NCI-H2081 treated with DMSO at 0.1 percent for 48 hours (cell line): ENCODE data around the gene PTPRG.
"Not testable (repeated sequence)": the region's sequence is repeated elsewhere in the genome, so short reads cannot be mapped to it uniquely, and the experiment has no call there.

Experiments used
- DNase-seq: peaks from one replicate; lab custom pipeline; 2025; lab: John Stamatoyannopoulos, UW

PTPRG gene

DNA sequence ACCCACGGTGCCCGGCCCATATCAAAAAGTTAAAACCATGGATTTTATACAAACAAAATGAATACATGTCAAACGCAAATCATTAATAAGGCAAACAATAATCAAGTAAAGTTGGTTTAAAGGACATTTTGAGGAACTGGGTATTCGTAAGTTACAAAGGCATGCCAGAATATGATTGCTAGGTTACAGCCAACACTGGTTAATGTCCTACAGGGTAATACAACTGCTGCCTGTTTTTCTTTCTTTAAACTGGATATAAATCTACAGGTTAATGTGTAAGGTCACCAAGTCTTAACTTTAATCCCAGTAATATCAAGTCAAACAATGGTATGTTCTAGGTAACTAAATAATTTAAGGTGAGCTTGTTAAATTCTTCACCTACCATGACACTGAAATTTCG lies 166.1 kb downstream of the PTPRG start:
- no peak for DNase-seq

DNA sequence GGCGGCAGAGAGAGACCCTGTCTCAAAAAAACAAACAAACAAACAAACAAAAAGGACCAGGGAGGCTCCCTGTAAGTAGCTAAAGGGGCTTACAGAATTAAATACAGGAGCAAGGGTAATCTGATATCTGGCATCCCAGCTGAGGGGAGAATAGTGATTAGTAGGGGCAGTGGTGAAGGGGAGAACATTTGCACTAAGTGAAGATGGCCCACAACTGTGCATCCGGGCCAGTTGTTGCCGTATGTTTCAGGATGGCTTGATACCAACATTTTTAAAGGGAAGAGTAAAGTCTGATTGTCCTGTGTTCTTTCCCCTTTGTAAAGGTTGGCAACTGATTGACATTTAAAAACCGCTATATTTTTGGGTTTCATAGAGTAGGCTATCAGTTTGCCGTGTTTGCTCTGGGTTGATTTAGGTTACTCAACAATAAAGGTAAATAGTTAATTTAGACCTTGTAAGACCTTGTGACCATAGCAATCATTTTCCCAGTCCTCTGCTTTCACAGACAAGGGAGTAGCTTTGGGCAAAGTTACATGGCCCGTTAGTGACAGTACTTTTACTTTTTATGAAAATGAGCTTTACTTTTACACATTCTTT lies 167.8 kb downstream of the PTPRG start:
- no peak for DNase-seq

DNA sequence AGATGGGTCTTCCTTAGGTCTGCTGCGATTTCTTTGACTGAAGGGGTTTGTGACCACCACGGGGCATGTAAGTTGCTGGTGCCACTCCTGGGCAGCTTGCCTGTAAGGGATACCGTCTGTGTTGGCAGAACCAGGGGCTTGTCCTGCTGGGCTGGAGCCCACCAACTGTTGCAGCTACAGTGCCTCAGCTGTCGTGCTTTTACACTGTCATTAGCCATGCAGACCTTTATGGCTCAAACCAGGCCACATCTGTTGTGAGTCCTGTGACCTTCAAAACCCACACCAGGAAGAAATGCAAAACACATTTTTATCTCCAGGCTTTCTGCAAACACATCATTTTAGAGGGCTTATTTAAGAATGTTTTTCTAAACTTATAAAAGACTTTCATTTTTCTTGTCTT lies 168.7 kb downstream of the PTPRG start:
- DNase-seq: no peak

DNA sequence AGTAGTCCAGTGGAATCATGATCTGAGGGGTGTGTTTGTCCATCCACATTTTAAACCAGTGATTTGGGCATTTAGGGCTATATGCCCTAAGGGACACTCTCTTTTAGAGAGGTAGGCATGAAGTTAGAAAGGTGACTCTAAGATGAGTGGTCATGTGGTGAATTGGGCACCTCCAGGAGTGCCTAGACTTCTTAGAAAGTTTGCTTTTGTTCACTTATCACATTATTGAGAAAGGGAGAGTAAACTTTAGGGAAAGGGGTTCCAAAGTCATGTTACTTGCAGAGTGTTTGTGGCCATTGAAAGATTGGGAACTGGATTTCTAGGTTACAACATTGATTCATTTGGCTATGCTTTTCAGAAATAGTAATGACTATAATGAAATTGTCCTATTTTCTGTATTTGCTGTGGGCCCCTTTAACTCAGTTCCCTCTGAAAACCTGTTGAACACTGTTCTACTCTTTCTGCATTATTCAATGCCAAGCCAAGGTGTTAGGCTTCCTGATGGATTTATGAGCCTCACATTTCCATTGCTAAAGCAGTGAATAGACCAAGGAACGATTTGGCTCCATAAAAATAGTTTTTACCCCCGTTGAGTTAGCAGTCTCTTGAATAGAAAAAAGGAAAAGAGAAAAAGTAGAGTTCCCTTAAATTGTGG lies 169.3 kb downstream of the PTPRG start:
- DNase-seq: no peak

DNA sequence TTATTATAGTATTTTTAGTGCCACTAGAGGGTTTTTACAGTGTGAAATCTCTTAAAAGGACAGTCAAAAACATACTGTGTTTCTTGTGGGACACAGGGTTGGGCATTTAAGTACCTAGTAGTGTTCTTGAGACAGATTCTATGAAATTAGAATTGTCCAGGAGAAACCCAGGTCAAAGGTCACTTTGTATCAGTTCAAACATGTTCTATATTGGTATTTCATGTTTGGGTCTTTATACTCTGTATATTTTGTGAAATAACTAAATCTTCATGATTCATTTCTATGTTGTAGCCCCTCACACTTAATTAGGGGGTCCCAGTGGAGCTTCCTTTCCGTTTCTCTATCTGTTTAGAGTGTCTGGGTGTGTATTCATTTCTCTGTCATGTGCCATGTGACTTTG lies 171.6 kb downstream of the PTPRG start:
- no peak for DNase-seq

DNA sequence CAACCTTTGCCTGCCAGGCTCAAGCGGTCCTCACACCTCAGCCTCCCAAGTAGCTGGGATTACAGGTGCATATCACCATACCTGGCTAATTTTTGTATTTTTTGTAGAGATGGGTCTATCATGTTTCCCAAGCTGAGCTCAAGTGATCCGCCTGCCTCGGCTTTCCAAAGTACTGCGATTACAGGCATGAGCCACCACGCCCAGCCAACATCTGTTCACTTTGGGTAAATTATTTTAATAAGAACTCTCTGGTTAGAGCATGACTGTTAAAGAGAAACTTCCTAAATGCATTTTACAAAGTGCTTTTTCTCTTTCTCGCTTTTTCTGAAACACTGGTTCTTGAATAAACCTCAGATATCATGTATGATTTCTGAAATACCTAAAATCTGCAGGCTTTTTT lies 172.5 kb downstream of the PTPRG start:
- DNase-seq: no peak

DNA sequence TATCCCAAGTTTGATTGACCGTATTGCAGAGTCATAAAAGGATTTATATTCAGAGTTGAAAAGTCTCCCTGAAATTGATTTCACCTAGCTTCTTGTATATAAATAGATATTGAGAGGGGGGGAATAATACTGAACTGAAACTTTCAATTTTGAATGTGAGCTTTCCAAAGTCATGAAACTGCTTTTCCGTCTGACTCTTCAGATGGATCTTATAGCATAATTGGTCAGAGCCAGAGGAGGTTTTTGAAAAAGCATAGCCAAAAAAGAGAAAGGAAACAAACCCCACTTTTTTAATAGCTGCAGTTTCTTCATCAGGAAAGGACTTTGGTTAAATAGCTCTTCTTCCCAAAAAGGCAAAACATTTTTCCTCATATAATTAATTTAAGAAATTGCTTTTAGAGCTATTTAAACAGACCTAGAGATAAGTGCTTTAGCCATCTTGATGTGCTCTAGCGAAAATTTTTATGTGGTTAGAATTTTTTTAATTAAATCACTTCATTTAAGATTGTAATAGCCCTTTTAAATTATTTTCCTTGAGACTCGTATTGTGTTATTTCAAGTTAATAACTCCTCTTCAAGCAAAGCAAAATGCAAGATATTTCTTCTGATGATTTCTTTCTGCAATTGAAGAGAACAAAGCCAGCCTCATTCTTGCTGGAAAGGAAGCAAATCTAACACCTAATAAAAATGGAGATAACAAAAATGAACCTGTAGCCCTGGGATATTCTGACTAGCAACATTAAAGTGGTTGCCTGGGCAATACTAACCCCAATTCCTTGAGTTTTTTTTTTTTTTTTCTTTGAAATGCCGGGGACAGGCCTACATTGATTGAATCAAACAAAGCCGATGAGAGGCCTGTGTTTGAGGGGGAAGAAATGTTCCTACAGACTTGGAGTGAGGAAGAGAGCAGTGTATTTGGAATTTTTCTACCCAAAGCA lies 173.6 kb downstream of the PTPRG start:
- no peak for DNase-seq

DNA sequence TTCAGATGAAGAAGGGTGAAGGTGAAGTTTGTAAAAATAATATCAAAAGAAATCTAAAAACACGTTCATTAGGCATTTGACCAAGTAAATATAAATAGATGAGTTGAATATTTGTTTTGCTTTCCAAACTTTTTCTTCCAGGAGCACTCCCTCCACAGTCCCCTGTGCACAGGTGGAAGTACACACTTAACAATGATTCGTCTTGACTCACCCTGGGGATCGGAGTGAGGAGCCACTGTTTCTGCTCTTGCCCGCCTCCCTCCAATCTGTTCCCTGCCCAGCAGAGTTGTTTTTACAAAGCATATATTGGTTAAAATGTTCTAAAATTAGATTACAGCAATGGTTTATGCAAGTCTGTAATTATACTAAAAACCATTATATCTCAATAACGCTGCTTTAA lies 175.1 kb downstream of the PTPRG start:
- no peak for DNase-seq

DNA sequence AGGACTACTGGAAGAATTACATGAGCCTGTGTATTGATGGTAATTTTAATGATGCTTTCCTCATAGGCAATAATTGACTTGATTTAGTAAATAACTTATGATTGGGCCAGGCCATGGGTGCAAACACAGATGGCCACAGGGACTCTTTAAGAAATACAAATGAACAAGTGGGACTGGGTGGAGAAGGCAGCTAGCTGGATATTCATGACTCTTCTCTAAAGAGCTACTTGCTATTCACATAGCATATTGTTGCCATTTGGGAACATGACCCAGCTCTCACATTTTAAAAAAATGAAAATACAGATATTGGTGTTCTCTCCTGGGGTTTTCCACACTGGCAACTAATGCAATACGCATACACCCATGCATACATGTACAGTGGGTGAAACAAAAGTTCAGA lies 178.3 kb downstream of the PTPRG start:
- DNase-seq: no peak

DNA sequence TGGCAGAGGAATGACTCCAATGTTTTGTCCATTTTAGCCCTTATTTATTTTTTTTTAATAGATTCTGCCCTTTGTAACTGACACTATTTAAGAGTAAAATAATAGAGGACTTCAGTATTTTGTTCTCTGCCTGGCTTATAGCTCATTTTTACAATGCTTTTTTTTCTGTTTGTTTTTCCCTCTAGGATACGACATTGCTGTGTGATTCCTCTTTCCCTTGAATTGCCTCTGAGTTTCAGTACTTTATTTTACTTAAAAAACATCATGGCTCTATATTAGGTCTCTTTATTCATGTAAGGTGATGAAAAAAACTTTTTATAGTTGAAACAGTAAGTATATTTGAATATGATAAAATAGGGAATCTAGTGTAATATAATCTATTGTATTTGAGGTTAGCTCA lies 179.1 kb downstream of the PTPRG start:
- DNase-seq: no peak

DNA sequence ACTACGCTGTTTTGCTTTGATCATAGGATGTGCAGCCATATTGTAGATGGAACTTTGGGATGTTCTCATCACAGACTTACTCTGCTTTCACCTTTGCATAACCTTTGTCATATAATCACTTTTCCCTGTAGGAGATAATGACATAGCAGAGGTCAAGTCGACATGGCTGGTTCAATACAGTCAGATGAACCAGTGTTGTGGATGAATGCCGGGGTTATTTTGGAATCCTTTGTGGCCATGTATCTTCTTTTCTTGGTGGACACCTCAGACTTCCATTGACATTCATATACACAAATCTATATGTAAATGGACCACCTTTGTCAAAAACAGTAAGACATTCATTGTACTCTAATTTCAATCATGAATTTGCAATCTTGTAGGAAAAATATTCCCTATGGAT lies 180.2 kb downstream of the PTPRG start:
- no peak for DNase-seq

DNA sequence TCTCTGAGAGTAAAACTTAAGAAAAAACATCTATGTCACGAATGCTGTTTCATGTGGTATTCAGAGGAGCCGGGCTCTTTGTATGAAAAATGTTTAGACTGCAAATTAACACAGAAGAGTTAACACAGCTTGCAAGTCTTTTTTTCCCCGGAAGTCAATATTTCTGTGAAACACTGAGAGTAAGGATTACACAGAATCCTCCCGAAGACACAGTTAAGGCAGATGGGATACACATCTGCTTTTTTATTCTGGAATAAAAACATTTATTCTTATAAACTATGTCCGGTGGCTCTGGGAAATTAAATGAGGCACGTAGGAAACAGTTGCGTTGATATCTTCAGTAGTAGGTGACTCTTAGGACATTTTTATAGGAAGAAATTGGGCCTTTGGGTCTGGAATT lies 180.6 kb downstream of the PTPRG start:
- DNase-seq: no peak

DNA sequence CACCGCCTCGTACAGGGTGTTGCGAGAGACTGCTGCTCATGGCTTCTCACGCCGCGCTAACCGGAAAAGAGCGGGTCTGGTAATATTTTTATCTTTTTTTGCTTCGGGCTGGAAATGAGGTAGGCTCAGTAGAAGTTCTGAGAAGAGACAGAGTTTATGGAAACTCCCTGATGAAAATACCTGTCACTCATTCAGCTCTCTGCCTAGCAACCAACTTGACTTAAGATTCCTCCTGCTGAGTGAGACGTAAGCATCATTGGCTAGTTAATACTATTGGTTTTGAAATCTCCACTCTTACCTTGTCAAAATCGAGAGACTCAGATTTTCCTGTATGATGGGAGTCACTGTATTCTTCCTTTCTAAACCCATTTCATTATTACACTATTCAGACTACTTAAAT lies 181.7 kb downstream of the PTPRG start:
- DNase-seq: no peak

DNA sequence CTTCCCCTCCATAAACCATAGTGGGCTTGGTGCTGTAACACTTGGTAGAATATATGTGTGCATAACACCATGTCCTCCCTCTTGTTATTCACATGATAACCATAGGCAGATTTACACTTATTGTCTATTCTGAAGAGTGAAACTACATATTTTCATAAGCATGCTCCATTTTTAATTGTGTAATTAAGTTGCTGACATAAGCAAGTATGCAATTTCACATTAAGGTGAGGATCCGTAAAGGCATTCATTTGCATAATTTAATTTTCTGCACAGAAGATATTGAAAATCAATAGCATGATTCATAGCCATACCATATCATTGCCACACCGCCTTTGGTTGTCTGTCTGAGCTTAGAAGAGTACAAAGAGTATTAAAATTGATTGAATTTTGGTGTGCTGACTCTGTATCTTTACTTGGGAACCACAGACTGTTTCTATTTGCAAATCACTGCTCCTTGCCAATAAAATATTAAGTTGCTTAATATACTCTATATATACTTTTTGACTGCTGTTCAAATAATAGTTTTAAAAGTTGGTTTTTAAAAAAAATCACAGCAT lies 182.4 kb downstream of the PTPRG start:
- DNase-seq: no peak

DNA sequence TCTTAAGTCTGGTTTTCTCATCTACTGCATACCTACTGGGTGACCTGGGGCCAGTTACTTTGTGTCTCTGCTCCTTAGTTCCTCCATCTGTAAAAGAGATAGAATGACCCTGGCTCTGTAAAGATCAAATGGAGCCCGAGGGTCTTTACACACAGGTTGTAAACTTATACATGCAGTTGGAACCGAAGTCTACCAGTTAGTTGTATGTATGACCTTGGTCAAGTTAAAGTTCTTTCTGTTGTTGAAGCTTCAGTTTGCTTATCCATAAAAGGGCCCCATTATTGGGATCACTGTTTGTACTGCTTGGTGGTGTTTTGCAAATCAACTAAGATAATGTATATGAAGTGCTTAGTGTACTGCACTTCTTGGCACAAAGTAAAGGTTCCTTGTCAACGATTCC lies 186.9 kb downstream of the PTPRG start:
- no peak for DNase-seq

DNA sequence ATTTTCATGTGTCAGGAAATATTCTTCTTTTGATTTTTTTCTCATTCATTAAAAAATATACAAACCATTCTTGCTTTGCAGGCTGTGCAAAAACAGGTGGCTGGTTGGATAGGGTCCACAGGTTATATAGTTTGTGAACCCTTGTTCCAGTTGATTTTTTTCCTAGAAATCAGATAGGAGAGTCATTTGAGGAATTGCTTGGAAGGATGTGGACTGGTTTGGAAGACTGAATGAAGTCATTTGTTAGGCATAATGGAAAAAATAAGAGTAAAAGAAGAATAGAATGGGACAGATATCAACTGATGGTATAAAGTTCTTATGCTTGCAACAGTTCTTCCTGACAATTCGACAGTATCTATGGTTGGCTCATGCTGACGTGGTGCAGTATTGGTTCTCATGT lies 189.4 kb downstream of the PTPRG start:
- no peak for DNase-seq

DNA sequence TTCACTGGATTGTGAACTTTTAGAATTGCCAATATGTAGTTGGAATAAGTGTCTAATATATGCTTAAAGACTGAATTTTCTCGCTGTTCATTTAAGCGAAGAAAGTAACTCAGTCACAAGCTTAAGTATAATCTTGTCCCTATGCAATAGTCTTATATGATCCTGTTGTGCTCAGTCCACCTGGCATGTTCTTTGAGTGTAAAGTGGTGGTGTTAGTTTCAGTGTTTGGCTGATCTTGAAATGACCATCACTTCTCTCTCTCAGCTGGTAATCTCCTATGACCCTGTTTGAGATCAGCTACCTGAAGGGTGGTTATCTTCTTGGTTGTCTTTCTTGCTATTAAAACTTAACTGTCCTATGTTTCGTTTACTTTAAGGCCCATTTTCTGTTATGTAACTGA lies 197.5 kb downstream of the PTPRG start:
- DNase-seq: no peak

DNA sequence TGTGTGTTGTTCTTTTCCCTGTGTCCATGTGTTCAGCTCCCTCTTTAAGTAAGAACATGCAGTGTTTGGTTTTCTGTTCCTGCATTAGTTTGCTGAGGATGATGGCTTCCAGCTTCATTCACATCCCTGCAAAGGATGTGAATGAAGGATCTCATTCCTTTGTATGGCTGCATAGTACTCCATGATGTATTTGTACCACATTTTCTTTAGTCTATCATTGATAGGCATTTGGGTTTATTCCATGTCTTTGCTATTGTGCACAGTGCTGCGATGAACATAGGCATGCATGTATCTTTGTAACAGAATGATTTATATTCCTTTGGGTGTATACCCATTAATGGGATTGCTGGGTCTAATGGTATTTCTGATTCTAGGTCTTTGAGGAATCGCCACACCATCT lies 199.4 kb downstream of the PTPRG start:
- DNase-seq: not testable (repeated sequence)

DNA sequence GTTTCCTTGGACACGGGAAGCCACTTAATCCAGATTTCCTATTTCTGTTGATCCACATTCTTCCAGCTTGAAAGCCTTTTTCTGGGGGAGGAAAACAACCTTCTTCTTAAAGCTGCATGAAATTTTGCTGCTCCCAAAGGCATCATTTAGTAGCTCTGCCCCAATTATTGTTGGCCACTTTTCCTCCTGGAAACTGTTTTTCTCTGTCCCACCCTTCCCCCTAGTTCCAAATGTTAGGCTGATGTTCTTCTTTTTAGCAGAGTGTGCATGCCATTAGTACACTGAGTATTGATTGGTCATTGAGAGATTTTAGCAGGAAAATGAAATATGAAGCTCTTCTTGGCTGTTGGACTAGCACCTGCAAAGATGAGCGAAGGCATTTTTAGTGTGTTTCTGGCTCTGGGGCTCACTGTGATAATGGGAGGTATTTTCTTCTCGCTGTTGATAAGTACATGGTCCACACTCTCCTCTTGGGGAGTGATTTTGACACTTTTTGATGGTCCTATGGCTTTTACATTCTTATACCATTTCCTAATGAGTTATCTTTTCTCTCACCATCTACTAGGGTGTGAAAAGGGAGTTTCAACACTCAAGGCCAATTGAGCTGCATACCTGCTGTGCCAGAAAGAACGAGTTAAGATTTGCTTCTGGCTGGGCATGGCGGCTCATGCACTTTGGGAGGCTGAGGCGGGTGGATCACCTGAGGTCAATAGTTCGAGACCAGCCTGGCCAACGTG lies 200.5 kb downstream of the PTPRG start:
- DNase-seq: no peak

DNA sequence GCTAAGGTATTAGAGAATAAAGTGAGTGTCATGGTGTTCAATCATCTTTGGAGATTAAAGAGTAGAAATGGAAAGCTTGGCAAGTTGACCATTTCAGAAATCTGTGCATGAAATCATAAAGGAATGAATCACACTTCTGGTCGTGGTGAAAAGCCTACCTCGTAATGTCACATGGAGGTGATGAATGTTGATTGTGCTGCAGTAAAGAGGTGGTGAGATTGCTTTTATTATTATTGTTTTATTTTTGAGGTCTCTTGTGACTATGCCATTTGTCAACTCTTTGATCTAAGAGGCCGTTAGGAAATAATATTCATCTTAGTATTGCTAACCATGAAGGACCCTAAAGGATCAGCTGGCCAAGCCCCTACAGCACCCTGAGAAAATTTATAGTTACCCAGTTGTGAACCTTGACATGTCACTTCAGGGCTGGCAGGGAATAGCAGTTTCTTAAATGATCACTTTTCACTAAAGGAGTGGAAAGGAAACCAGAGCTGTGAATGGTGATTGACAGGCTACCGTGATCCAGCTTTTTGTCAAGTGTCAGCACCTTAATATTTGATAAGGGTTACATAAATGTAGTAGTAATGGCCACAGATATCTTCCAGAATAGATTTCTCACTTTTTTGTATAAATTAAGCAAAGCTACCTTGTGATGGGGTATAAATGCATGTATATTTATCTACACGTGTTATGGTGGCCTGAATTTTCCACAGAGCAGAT lies 203.9 kb downstream of the PTPRG start:
- no peak for DNase-seq

DNA sequence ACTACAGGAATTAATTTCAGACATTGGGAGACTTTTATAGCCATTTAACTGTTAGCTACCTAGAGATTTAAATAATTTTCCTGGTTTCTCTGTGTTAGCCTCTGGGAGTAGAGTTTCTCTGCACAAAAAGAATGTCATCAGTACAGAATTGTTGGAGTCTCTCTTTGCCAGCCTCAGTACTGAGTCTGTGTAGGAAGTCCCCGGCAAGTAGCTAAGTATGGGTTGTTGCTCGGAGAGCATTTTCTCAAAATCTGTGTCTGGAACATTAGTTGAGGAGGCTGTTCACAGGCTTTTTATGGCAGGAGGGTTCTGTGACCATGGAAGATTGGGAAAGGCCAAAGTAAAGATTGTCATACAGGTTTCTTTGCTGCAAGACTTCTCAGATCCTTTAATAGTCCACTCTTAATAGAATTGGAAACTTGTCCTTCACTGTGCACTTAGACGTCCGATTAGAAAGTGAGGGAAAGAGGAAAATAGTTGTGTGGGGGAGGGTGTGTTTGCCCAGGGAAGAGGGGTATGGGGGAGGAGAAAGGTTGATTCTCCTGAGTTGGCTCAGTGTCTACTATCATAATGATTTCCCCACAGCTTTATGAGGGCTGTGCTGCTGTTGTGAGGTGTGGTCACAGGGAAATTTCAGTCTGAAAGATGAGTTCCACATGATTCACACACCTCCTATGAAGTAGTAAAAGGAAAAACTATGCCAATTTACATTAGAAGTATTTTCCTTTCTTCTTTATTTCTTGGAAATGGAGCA lies 207.1 kb downstream of the PTPRG start:
- DNase-seq: no peak
